Gastroesophageal sphincter (tissue), 4 donors: ENCODE data around the gene C8A. TPM values are rescaled to one million over a fixed set of nuclear protein-coding genes. Genes with fewer than 3 reads are reported as not detected.

ENCODE experiments used
- ATAC-seq: fragments of 150-250 bp; one replicate; pipeline ENCODE4 v1.9.1; 2016; ENCODE audit warnings: mild to moderate bottlenecking, moderate library complexity
- H3K27ac ChIP-seq, 4 donors: fragments of 200-600 bp; sonication (generic) in 3 of 4; 1 replicate in 3 of 4; 2 replicates in 1 of 4; pipeline ENCODE4 v1.5.1; 2016 to 2019
- H3K27me3 ChIP-seq: fragments of 200-600 bp; sonication (generic); one replicate; pipeline ENCODE4 v1.5.1; 2019
- H3K36me3 ChIP-seq, 2 donors: fragments of 200-600 bp; sonication (generic); one replicate each; pipeline ENCODE4 v1.5.1; 2019; ENCODE audit warnings: control low read depth in 1 of 2
- H3K4me1 ChIP-seq, 3 donors: fragments of 200-600 bp; sonication (generic); 1 replicate in 2 of 3; 2 replicates in 1 of 3; pipeline ENCODE4 v1.5.1; 2016 to 2019; ENCODE audit warnings: control low read depth in 2 of 3
- H3K4me3 ChIP-seq, 2 donors: fragments of 200-600 bp; sonication (generic); one replicate each; pipeline ENCODE4 v1.5.1; 2019; ENCODE audit warnings: mild to moderate bottlenecking in 1 of 2, moderate library complexity in 1 of 2
- H3K9me3 ChIP-seq, 3 donors: fragments of 200-600 bp; sonication (generic); one replicate each; pipeline ENCODE4 v1.5.1; 2017 to 2019; ENCODE audit warnings: control low read depth in 2 of 3
- EP300 ChIP-seq: sonication (generic); formaldehyde crosslinking; IDR thresholded peaks from one replicate; pipeline ENCODE4 v1.6.1; 2017; ENCODE audit warnings: antibody characterized with exemption, mild to moderate bottlenecking
- POLR2A ChIP-seq, 2 donors: fragments of 450-650 bp; IDR thresholded peaks; one replicate each; pipeline ENCODE4 v1.6.1; 2017; ENCODE audit warnings: antibody characterized with exemption in 2 of 2, mild to moderate bottlenecking in 2 of 2, moderate library complexity in 1 of 2
- POLR2AphosphoS5 ChIP-seq: sonication (generic); formaldehyde crosslinking; IDR thresholded peaks from one replicate; pipeline ENCODE4 v1.6.1; 2017; ENCODE audit warnings: antibody characterized with exemption
- WGBS, 2 donors: methylation state at CpG; one replicate each; pipeline ENCODE4 v1.1.5; 2018; ENCODE audit warnings: low coverage in 1 of 2; 5-methylcytosine and 5-hydroxymethylcytosine counted together
- total RNA-seq, 4 donors: library from RNA; depleted of rRNA; stranded (reverse); fragments of >200 nt; gene quantifications; one replicate each; pipeline ENCODE4 v1.1.0, GENCODE V29; 2016
- TF ChIP-seq, protein P1 (sequence below), 4 experiments: fragments of 200-600 bp in 2 of 4; fragments of 450-650 bp in 2 of 4; sonication (generic) in 1 of 4; IDR thresholded peaks; one replicate each; pipeline ENCODE4 v1.5.1; 2017 to 2019; ENCODE audit warnings: antibody characterized with exemption in 4 of 4, mild to moderate bottlenecking in 2 of 4, moderate library complexity in 2 of 4

The C8A gene
- total RNA-seq, 4 donors from 2014 or later = not detected

DNA sequence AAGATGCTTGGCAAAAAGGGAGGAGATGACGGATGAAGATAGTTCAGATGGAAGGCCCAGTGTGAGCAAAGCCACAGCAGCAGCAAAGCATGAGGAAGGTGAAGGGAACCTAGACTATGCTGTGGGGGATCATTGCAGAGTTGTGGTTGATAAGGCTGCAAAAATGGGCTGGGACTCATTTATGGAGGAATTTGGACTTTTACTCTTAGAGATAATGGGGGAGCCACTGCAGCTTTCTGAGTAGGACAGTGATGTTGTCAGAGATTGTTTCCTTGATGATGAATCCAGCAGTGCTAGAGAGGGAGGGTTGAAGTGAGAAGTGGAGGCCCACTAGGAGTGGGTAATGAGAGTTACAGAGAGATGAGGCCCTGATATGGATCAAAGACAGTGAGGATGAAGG, 2.1 kb upstream of the C8A start:
- H3K4me1 ChIP-seq = no peaks in the 10 kb centered on the region
- peaks cover under 1% of the 10 kb centered on the region for H3K27me3 ChIP-seq
- WGBS, 2 donors = 0 to 57% methylated on average over 1 of the region's 1 CpG
- H3K36me3 ChIP-seq = no peaks in the 10 kb centered on the region
- H3K27ac ChIP-seq = no peak overlapping the region
- no peak for ATAC-seq
- TF ChIP-seq, protein P1, sequence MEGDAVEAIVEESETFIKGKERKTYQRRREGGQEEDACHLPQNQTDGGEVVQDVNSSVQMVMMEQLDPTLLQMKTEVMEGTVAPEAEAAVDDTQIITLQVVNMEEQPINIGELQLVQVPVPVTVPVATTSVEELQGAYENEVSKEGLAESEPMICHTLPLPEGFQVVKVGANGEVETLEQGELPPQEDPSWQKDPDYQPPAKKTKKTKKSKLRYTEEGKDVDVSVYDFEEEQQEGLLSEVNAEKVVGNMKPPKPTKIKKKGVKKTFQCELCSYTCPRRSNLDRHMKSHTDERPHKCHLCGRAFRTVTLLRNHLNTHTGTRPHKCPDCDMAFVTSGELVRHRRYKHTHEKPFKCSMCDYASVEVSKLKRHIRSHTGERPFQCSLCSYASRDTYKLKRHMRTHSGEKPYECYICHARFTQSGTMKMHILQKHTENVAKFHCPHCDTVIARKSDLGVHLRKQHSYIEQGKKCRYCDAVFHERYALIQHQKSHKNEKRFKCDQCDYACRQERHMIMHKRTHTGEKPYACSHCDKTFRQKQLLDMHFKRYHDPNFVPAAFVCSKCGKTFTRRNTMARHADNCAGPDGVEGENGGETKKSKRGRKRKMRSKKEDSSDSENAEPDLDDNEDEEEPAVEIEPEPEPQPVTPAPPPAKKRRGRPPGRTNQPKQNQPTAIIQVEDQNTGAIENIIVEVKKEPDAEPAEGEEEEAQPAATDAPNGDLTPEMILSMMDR (IDR thresholded peaks at IDR 0.05) = no peak
- TF ChIP-seq POLR2A (IDR thresholded peaks at IDR 0.05) (no peak), POLR2AphosphoS5 (no peak), EP300 (no peak)
- no peak overlapping the region for H3K4me3 ChIP-seq
- H3K9me3 ChIP-seq = no peaks in the 10 kb centered on the region

DNA sequence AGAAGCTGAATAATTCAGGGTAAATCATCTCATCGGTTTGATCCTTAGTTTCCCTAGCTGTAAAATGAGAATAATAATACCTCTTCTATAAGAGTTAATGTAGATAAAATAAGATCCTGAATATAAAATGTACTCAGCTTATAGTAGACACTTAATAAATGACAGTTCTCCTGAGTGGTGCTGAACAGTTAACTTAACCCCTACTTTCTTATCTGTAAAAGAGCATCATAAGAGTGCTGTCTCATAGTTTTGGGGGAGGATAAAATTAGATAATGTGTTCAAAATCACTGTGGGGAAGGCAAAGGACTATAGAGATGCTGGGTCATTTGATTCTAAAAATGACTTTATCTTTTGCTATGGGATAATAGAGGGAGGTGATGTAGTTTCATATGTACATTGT, 593 bp downstream of the C8A start:
- no peaks in the 10 kb centered on the region for H3K36me3 ChIP-seq

DNA sequence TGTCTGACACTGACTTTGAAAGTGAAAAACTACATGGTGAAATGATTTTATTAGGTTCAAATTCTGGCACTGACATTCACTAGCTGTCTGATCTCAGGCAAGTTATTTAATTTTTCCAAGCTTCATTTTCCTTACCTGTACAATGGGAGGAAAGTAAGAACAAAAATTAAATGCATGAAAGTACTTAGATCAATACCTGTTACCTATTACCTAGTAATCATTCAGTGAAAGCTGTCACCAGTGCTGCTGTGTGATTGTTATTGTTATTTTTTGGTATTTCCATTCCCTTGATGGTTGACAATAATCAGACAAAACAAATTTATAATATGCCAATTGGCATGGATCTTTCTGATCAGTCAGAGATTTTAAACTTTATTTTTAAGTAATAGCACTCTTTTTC, 1.6 kb downstream of the C8A start:
- no peak overlapping the region for H3K27ac ChIP-seq
- H3K9me3 ChIP-seq = no peaks in the 10 kb centered on the region
- TF ChIP-seq POLR2A (IDR thresholded peaks at IDR 0.05) (no peak), POLR2AphosphoS5 (no peak)
- TF ChIP-seq, protein P1 (IDR thresholded peaks at IDR 0.05) = no peak
- no peaks in the 10 kb centered on the region for H3K36me3 ChIP-seq
- H3K4me1 ChIP-seq = no peaks in the 10 kb centered on the region
- no peak overlapping the region for H3K4me3 ChIP-seq
- ATAC-seq = no peak
- no peaks in the 10 kb centered on the region for H3K27me3 ChIP-seq

More for the DNA sequence above, 593 bp downstream of the C8A start:
- Histone ChIP-seq H3K27me3 (no peaks in the 10 kb centered on the region), H3K9me3 (no peaks in the 10 kb centered on the region), H3K4me3 (no peak overlapping the region), H3K27ac (no peak overlapping the region), H3K4me1 (no peaks in the 10 kb centered on the region)
- WGBS, 2 donors = 78 to 100% methylated on average over 1 of the region's 1 CpG
- no peak for ATAC-seq
- no peak for TF ChIP-seq POLR2AphosphoS5
- TF ChIP-seq POLR2A (IDR thresholded peaks at IDR 0.05) = no peak
- TF ChIP-seq, protein P1 (IDR thresholded peaks at IDR 0.05) = no peak
- TF ChIP-seq EP300 = no peak

DNA sequence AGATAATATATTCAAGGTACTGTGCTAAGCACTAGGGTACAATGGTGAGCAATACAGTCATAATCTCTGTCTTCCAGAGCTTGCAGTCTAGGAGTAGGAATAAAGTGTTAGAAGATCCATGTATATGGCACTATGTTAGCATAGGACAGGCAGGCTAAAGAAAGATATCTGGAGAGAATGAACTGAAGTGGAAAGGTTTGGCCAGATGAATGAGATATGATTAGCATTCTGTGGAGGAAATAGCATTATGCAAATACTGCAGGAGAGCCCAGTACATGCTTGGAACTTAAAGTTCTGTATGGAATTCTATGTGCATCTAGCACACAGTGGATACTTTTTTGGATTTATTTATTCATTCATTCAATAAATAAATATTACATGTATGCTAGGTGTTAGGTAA, 4.7 kb downstream of the C8A start:
- ATAC-seq = no peak
- Histone ChIP-seq H3K27me3 (no peaks in the 10 kb centered on the region), H3K4me3 (no peak overlapping the region), H3K9me3 (no peaks in the 10 kb centered on the region), H3K4me1 (no peaks in the 10 kb centered on the region), H3K36me3 (no peaks in the 10 kb centered on the region), H3K27ac (no peak overlapping the region)
- TF ChIP-seq, protein P1 (IDR thresholded peaks at IDR 0.05) = no peak
- TF ChIP-seq POLR2AphosphoS5 (no peak), POLR2A (IDR thresholded peaks at IDR 0.05) (no peak), EP300 (no peak)

DNA sequence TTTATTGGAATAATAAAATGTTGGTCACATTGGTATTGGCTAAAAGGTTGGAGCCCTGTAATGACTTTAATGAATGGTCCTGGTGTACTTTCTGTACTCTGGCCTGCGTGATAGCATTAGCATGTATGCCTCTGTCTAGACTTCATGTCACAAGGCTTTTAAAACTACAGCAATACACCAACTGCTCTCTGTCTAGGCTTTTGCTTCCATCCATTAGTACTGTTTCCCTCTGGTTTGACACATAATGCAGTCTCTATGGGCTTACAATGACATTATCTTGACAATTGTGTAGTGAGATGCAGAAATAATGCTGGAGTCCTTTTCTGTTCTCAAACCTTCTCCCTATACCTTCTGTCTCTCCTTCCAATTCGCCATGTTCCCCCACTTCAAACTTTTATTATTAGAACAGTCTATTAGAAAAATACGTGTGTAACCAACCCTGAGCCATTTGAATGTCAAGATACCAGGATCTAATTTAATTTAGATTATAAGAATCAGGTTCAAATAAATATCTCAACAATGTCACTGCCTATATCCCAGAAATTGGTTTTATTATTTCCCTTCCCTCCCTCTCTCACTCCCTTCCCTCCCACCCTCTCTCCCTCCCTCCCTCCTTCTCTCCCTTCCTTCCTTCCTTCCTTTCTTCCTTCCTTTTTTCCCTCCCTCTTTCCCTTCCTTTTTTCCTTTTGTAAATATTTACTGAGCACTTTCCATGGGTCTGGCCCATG, 8.8 kb downstream of the C8A start:
- Histone ChIP-seq H3K4me3 (no peak overlapping the region), H3K27ac (no peak overlapping the region), H3K4me1 (no peaks in the 10 kb centered on the region), H3K36me3 (no peaks in the 10 kb centered on the region), H3K27me3 (peaks cover 6% of the 10 kb centered on the region), H3K9me3 (no peaks in the 10 kb centered on the region)
- TF ChIP-seq, protein P1 (IDR thresholded peaks at IDR 0.05) = no peak
- TF ChIP-seq POLR2A (IDR thresholded peaks at IDR 0.05) = no peak
- no peak for TF ChIP-seq POLR2AphosphoS5
- TF ChIP-seq EP300 = no peak
- WGBS, 2 donors = 72 to 75% methylated on average over 3 of the region's 3 CpGs
- ATAC-seq = no peak
